NCI-H446 treated with DMSO at 0.1 percent for 48 hours (cell line): ENCODE measurements around the gene SCN3A.

ENCODE experiments used
- DNase-seq: peaks from one replicate; lab custom pipeline; 2025; lab: John Stamatoyannopoulos, UW

Gene SCN3A

DNA sequence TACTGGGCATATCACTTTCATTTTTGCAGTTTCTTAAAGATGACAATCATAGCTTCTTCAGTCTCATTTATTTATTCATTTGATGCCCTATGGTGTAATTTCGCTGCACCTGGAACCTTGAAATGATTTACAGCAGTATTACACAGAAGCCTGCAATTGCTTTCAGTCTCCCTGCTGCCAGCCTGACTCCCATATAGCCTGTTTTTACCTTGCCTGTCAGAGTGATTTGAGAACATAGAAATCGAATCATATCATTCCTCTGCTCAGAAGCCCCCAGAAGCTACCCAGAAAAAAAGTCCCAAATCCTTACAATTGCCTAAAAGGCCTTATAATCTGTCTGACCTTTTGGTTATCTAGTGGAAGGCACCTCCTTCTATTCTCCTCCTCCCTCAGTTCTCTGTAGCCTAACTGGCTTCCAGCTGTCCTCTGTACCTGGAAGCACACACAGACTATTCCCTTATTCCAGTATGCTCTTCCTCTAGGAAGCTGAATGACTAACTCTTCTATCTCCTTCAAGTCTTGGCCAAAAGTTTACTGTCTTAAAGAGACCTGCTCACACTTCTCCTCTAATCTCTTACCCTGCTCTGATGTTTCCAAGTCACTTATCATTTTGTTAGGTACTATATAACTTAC lies 12.6 kb downstream of the SCN3A start:
- no peak for DNase-seq

GRCh38 chr2:165185633-165186032 lies 18.2 kb downstream of the SCN3A start:
- DNase-seq, result no peak

DNA sequence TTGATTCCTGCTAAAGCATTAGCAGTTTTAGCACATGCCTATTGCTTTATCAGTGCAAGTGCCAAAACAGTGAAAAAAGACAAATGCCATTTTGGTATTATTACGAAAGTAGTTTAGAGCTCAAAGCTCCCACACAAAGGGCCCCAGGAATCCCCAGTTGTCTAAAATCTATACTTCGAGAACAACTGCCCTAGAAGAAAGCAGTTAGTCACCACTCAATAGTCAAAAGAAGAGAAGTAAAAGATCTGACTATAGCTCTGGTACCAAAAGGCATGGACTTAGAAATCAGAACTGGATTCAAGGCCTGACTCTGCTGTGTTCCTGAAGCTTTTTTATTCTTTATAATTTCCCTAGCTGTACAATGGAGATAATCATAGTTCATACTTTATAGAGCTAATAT lies 21.8 kb downstream of the SCN3A start:
- no peak for DNase-seq

DNA sequence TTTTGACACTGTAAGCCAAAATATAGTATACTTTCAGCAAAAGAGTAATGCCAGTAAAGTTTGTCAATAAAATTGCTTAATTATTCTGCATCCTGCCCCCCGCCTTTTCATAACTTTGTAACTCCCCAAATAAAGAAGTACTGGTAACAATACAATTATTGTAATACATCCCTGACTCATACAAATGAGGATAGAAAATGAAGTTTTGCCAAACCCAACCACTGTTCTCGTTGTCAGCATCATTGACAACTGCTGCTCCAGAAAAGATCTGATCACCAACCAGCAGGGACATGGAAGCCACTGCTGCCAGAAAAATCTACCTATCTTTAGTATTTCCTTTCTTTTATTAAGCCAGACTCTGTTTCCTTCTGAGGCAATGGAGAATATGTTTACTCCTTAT lies 27.1 kb downstream of the SCN3A start:
- no peak for DNase-seq

DNA sequence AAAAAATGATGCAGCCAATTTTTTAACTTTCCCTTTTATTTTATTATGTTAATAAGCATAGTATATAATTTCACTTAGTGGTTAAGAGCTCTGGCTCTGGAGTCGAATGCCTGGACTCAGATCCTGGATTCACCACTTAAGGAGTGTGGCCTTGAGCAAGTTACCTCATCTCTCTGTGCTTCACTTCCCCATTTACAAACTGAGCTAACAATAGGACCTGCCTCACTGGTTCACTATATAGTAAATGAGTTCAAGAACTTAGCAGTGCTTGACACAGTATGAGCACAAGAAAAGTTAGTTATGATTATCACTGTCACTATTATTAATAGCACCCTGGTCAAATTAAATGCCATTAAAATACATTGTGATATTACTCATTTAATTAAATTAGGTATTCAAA lies 30.6 kb downstream of the SCN3A start:
- DNase-seq, result no peak

- no peak for DNase-seq
These were observed 39.6 kb downstream of the SCN3A start for GRCh38 chr2:165164201-165164600.

GRCh38 chr2:165163761-165164160 lies 40.1 kb downstream of the SCN3A start:
- no peak for DNase-seq

DNA sequence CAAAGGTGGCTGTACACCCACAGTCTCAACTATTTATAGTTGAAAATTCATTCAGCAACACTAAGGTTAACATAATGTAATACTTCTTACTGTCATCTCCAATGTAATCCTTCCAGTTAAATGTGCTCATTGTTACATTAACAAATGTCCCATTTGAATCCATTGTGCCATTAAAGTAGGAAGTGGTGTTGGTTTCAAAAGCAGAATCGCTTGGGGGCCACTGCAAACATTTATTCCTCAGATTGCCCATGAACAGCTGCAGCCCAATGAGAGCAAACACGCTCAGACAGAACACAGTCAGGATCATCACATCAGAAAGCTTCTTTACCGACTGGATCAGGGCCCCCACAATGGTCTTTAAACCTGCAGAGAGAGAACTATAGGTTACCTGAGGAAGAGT lies 41.4 kb downstream of the SCN3A start:
- no peak for DNase-seq

- no peak for DNase-seq
These were observed 42.3 kb downstream of the SCN3A start for GRCh38 chr2:165161510-165161909.

DNA sequence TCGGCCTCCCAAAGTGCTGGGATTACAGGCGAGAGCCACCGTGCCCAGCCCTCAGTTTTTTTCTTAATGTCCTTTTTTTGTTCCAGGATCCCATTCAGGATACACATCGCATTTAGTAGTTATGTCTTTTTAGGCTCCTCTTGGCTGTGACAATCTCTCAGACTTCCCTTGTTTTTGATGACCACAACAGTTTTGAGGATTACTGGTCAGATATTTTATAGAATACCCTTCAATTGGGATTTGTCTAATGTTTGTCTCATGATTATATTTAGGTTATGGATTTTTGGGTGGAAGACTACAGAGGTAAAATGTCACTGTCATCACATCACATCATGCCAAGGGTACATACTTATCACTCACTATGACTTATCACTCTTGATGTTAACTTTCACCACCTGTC lies 46.7 kb downstream of the SCN3A start:
- DNase-seq, result no peak

DNA sequence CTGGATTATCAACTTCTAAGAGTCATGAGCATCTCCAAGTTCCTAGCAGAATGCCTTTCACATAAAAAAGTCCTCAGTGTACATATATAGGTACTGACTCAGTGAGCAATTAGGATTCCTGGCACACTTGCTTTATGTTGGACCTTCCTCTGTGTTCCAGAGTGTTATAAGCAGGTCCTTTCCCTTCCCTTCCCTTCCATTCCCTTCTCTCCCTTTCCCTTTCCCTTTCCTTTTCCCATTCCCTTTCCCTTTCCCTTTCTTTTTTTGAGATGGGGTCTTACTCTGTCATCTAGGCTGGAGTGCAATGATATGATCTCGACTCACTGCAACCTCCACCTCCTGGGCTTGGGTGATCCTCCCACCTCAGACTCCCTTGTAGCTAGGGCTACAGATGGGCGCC lies 48.7 kb downstream of the SCN3A start:
- DNase-seq, result no peak

DNA sequence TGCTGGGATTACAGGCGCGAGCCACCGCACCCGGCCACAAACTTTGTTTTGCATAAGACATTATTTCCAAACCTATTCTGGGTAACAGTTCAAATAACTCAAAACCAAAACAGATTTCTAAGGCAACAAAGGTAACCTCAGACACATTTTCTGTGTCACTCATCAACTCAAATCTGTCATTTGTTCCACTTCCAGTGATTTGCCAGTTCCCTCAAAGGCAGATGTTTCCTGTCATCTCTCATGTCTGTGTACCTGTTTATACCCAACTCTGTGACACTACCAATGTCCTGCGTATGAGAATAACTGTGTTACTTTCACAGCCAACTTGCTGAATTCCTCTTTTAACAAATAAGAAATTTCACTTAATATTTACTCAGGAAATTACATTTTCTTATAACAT lies 54.4 kb downstream of the SCN3A start:
- no peak for DNase-seq

DNA sequence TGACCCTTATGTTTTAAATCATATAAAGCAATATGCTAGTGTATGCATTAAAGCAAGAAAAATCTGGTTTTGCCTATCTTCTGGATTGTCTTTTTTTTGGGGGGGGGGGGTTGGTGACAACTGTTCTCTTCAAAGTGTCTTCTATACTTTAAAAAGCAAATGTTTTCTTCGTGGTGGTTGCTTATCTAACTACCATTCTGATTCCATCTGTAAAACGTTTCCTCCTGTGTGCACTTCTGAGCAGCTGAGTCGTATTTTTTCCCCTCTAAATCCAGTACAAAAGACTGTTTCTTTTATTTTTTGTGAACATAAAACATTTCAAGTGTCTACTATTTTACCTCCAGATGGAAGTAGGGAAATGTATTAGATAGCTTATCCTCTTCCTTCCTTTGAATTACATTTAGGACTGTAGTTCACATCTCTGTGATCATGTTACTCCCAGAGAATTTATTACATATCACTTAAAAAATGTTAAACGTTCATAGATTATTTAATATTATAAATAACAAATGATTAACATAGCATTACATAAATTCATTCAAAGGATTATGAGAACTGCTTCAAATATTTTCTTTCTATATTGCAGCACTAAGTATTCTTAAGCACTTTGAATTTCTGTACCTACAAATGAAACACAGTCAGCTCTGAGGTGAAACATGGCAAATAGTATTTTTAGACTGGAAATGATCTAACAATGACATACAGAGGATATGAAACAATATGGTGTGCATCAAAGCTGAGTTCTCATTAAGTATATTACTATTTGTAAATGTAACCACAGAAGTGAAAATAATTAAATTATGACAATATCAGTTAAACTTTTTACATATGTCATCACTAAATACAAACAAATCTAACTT lies 56.4 kb downstream of the SCN3A start:
- DNase-seq, result no peak

GRCh38 chr2:165144315-165144714 lies 59.5 kb downstream of the SCN3A start:
- no peak for DNase-seq

DNA sequence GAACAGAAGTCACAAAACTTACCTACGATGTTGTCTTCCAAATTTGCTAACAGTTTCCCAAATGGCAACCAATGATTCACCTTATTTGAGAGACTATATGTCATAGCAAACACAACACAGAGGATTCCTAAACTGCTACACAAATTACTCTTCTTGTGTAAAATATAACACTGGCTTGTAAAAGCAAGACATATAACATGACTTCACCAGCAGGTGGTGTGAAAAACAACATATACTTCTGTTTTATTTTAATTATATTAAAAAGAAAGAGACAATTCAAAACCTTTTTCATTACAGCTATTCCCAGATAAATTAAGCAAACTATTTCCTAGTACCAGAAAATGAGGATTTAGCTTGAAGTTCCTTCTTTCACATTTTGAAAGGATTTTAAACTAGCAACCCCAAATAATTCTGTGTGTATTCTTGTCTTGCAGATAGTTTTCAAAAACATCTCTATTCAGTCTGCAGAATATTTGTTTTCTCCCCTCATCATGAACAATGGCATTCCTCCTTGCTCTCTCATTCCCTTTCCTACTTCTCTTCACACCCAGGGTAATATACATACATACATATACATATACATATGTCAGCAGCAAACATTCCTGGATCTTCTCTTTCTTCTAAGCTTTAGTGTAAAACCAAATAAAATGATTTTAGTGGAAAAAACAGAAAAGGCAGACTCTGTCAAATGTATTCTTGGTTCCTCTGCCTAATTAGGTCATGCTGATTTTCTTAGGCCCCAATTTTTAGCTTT lies 62.1 kb downstream of the SCN3A start:
- DNase-seq, result no peak

GRCh38 chr2:165126244-165126643 lies 77.6 kb downstream of the SCN3A start:
- no peak for DNase-seq

- DNase-seq, result no peak
These were observed 81.3 kb downstream of the SCN3A start for GRCh38 chr2:165122521-165122920.

GRCh38 chr2:165120740-165121467 lies 82.9 kb downstream of the SCN3A start:
- DNase-seq, result no peak

- no peak for DNase-seq
These were observed 88.6 kb downstream of the SCN3A start for GRCh38 chr2:165115258-165115657.

DNA sequence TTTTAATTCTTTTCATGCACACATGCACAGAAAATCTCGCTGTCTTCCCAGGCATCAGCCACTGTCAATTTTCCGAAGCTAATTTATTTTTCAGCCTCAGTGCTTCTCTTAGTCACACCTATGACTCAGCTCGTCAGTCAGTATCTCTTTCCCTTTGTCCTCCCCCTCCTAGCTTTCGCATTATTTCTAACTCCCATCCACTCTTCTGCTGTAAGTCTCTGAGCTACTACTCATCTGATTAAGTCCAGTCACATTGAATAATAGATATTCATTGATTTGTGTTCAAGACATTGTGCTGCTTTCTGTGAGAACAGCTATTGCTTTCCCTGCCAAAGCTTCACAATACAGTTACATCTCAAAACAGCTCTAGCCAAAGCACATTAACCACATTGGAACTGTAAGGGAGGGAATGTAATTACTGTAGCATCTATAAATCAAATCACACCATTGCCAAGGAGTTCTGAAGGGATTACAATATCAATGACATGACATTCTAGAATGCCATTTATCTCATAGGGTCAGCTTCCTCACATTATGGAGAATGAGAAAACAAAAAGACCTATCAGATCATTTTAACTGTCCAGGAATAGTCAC lies 89.4 kb downstream of the SCN3A start:
- peak; percentile 80 for DNase-seq

DNA sequence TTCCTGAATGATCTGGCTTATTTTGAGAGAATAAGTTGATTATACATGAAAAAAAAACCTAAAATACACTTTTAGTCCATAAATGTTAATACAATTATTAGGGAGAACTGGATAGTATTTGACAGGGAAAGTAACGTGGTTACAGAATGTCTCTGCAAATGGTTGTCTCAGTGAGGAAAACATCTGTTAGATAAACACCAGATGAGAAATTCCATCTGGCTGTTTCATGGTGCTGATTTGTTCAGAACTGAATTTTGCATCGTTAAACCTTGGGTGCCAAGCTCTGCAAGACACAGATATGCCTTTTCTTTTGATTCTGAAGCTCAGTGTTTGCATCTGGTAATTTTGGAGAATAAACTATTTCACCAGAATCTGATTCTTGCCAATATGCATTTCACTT lies 90.4 kb downstream of the SCN3A start:
- no peak for DNase-seq

GRCh38 chr2:165112789-165113188 lies 91.1 kb downstream of the SCN3A start:
- DNase-seq, result no peak
